GM23248 (cell line): ENCODE data around the gene TMEM156. TPM values are rescaled to one million over a fixed set of nuclear protein-coding genes. Genes with fewer than 3 reads are reported as not detected.

ENCODE experiments used
- DNase-seq: peaks from one replicate; pipeline ENCODE4 v3.0.0-alpha.2; 2015
- H2AFZ ChIP-seq: fragments of 200-600 bp; sonication (generic); 2 replicates; pipeline ENCODE4 v1.6.1; 2016; ENCODE audit warnings: antibody characterized with exemption
- H3F3A ChIP-seq: fragments of 200-600 bp; sonication (generic); 2 replicates; pipeline ENCODE4 v1.6.1; 2016; ENCODE audit warnings: mild to moderate bottlenecking, antibody characterized with exemption, mixed run types; ENCODE audit not compliant: insufficient read depth
- H3K27ac ChIP-seq: fragments of 200-600 bp; sonication (generic); 2 replicates; pipeline ENCODE4 v1.5.1; 2016; ENCODE audit warnings: mild to moderate bottlenecking
- H3K27me3 ChIP-seq: fragments of 200-600 bp; sonication (generic); replicated peaks from 2 replicates; pipeline ENCODE4 v1.6.1; 2016; ENCODE audit warnings: mild to moderate bottlenecking; ENCODE audit not compliant: insufficient read depth
- H3K36me3 ChIP-seq: fragments of 200-600 bp; sonication (generic); 2 replicates; pipeline ENCODE4 v1.6.1; 2016; ENCODE audit warnings: low read depth, mild to moderate bottlenecking
- H3K4me1 ChIP-seq: fragments of 200-600 bp; sonication (generic); 2 replicates; pipeline ENCODE4 v1.6.1; 2016; ENCODE audit warnings: mild to moderate bottlenecking; ENCODE audit not compliant: insufficient read depth
- H3K4me2 ChIP-seq: fragments of 200-600 bp; sonication (generic); one replicate; pipeline ENCODE4 v1.6.1; 2016; ENCODE audit warnings: mild to moderate bottlenecking; ENCODE audit not compliant: unreplicated experiment
- H3K4me3 ChIP-seq: fragments of 200-600 bp; sonication (generic); 2 replicates; pipeline ENCODE4 v1.5.1; 2016; ENCODE audit warnings: mild to moderate bottlenecking
- H3K79me2 ChIP-seq: fragments of 200-600 bp; sonication (generic); 2 replicates; pipeline ENCODE4 v1.6.1; 2016; ENCODE audit warnings: mild to moderate bottlenecking; ENCODE audit not compliant: insufficient read depth
- H3K9ac ChIP-seq: fragments of 200-600 bp; sonication (generic); 2 replicates; pipeline ENCODE4 v1.6.1; 2016; ENCODE audit warnings: mild to moderate bottlenecking
- H3K9me2 ChIP-seq: fragments of 200-600 bp; sonication (generic); 2 replicates; pipeline ENCODE4 v1.6.1; 2016; ENCODE audit warnings: mixed run types, mild to moderate bottlenecking, moderate library complexity; ENCODE audit not compliant: insufficient read depth
- H3K9me3 ChIP-seq: fragments of 200-600 bp; sonication (generic); one replicate; pipeline ENCODE4 v1.6.1; 2017; ENCODE audit warnings: low read depth
- H4K20me1 ChIP-seq: fragments of 200-600 bp; sonication (generic); 2 replicates; pipeline ENCODE4 v1.6.0; 2016; ENCODE audit not compliant: insufficient read depth
- EZH2 ChIP-seq: fragments of 200-600 bp; sonication (generic); IDR thresholded peaks from 2 replicates; pipeline ENCODE4 v1.6.1; 2018; ENCODE audit warnings: antibody characterized with exemption, mild to moderate bottlenecking; ENCODE audit not compliant: insufficient read depth, poor library complexity, severe bottlenecking
- EZH2phosphoT487 ChIP-seq: fragments of 200-600 bp; sonication (generic); IDR thresholded peaks from 2 replicates; pipeline ENCODE4 v1.6.1; 2018; ENCODE audit warnings: antibody characterized with exemption, moderate library complexity, mild to moderate bottlenecking, low read depth; ENCODE audit not compliant: insufficient read depth
- WGBS, 2 experiments: methylation state at CpG; one replicate each; pipeline ENCODE4 v1.1.6; 2015 to 2017; ENCODE audit warnings: low lambda C conversion rate in 2 of 2, low coverage in 1 of 2; ENCODE audit errors: missing lambda C conversion rate in 2 of 2; 5-methylcytosine and 5-hydroxymethylcytosine counted together
- in situ Hi-C: fragments of 300-500 bp; cut with MboI; formaldehyde crosslinking; loops from 2 replicates; pipeline ENCODE4 v1.15.0; 2020
- polyA plus RNA-seq: library from polyadenylated mRNA; unstranded; fragments of >200 nt; fragmentation: Nextera tagmentation; extraction: Ambion mirVana; gene quantifications from 2 replicates; pipeline ENCODE4 v1.2.1, GENCODE V29; 2016
- total RNA-seq: library from RNA; depleted of rRNA; stranded (reverse); fragments of >200 nt; shearing (Covaris generic); gene quantifications from 2 replicates; pipeline ENCODE4 v1.2.3, GENCODE V29; 2014

Gene TMEM156
- total and polyA plus RNA-seq, 2 experiments from 2014 or later = 0.30 TPM; not detected in 1

- no peak overlapping the region for H3K4me3 ChIP-seq
- in situ Hi-C loops = no loop called here
- H3K9ac ChIP-seq = no peak overlapping the region
- H3K27ac ChIP-seq = no peak overlapping the region
- no peak for DNase-seq
- H3F3A ChIP-seq = no peaks in the 10 kb centered on the region
- H3K4me2 ChIP-seq = no peak overlapping the region
- no peaks in the 10 kb centered on the region for H3K79me2 ChIP-seq
- TF ChIP-seq EZH2 = no peak
- H4K20me1 ChIP-seq = no peaks in the 10 kb centered on the region
- H2AFZ ChIP-seq = peak overlapping the region; percentile 67
- peaks cover 18% of the 10 kb centered on the region; the same call in 1 of the 2 replicates for H3K4me1 ChIP-seq
- H3K27me3 ChIP-seq = no peaks in the 10 kb centered on the region
- no peaks in the 10 kb centered on the region for H3K9me3 ChIP-seq
- H3K36me3 ChIP-seq = no peaks in the 10 kb centered on the region
- no peaks in the 10 kb centered on the region for H3K9me2 ChIP-seq
Observed at GRCh38 chr4:39029752-39030694, 2.2 kb downstream of the TMEM156 start.

- TF ChIP-seq EZH2phosphoT487 (no peak), EZH2 (no peak)
- H3K9me3 ChIP-seq = no peaks in the 10 kb centered on the region
- in situ Hi-C loops = no loop called here
- DNase-seq = no peak
- H3K79me2 ChIP-seq = no peaks in the 10 kb centered on the region
- H3K9me2 ChIP-seq = no peaks in the 10 kb centered on the region; the same call in 1 of the 2 replicates
- no peaks in the 10 kb centered on the region for H3F3A ChIP-seq
- no peak overlapping the region for H3K27ac ChIP-seq
- no peaks in the 10 kb centered on the region for H4K20me1 ChIP-seq
- H3K4me3 ChIP-seq = no peak overlapping the region
- no peak overlapping the region for H3K9ac ChIP-seq
- H3K36me3 ChIP-seq = no peaks in the 10 kb centered on the region
- H3K4me2 ChIP-seq = no peak overlapping the region
- H3K27me3 ChIP-seq = no peaks in the 10 kb centered on the region
- H3K4me1 ChIP-seq = peaks cover 8% of the 10 kb centered on the region; the same call in 1 of the 2 replicates
- peak overlapping the region; percentile 41 for H2AFZ ChIP-seq
Observed at GRCh38 chr4:39026096-39026495, 6.1 kb downstream of the TMEM156 start.

DNA sequence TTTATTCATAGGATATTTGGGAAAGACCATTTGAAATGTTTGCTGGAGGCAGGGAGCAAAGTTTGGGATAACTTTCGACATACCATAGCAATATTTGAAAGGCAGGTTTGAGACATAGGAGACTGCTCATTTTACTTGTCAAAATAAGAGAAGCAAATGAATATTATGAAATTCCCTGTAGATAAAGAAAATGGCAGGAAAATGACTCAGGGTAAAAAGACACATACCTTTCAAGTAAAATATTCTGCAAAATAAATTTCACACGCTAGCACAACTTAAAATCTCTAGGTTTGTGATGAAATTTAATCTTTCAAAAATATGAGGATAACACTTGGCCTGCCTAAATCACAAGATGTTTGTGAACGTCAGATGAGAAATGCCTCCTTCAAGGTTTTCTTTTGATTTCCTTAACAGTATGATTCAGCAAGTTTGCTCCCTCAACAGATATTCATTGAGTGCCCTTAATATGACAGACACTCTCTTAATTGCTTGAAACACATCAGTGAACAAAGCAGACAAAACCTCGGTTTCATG lies 6.6 kb downstream of the TMEM156 start:
- TF ChIP-seq EZH2phosphoT487 (no peak), EZH2 (no peak)
- no peak overlapping the region for H3K4me3 ChIP-seq
- peak; percentile 17 for DNase-seq
- H3K9ac ChIP-seq = no peak overlapping the region
- H3K9me2 ChIP-seq = no peaks in the 10 kb centered on the region; the same call in 1 of the 2 replicates
- H3F3A ChIP-seq = no peaks in the 10 kb centered on the region
- in situ Hi-C loops = no loop called here
- no peak overlapping the region for H3K27ac ChIP-seq
- no peak overlapping the region for H3K4me2 ChIP-seq
- H3K79me2 ChIP-seq = no peaks in the 10 kb centered on the region
- peak overlapping the region; percentile 41 for H2AFZ ChIP-seq
- no peaks in the 10 kb centered on the region for H4K20me1 ChIP-seq
- peaks cover 3% of the 10 kb centered on the region; the same call in 1 of the 2 replicates for H3K4me1 ChIP-seq
- no peaks in the 10 kb centered on the region for H3K36me3 ChIP-seq
- H3K9me3 ChIP-seq = no peaks in the 10 kb centered on the region
- no peaks in the 10 kb centered on the region for H3K27me3 ChIP-seq
- 67 to 77% methylated on average over 4 of the region's 4 CpGs for WGBS, 2 experiments

DNA sequence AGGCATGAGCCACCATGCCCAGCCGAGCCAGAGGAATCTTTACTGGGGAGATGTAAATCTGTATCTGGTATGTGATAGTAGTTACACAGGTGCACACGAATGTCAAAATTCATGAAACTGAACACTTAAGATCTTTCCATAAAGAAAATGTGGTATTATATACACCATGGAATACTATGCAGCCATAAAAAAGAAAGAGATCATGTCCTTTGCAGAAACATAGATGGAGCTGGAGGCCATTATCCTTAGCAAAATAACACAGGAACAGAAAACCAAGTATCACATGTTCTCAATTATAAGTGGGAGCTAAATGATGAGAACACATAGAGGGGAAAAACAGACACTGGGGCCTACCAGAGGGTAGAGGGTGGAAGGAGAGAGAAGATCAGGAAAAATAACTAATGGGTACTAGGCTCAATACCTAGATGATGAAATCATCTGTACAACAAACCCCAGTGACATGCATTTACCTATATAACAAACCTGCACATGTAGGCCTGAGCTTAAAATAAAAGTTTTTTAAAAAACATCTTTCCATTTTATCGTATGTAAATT lies 7.8 kb downstream of the TMEM156 start:
- DNase-seq = no peak
- Histone ChIP-seq H3K79me2 (no peaks in the 10 kb centered on the region), H3K9me3 (no peaks in the 10 kb centered on the region), H3K36me3 (no peaks in the 10 kb centered on the region), H3K27me3 (no peaks in the 10 kb centered on the region), H3K4me3 (no peak overlapping the region), H3K9me2 (no peaks in the 10 kb centered on the region; the same call in 1 of the 2 replicates), H3F3A (no peaks in the 10 kb centered on the region), H3K4me2 (no peak overlapping the region), H3K27ac (no peak overlapping the region), H3K9ac (no peak overlapping the region), H3K4me1 (no peaks in the 10 kb centered on the region), H2AFZ (no peak overlapping the region), H4K20me1 (no peaks in the 10 kb centered on the region)
- in situ Hi-C loops = no loop called here
- TF ChIP-seq EZH2 = no peak
- TF ChIP-seq EZH2phosphoT487 = no peak
- 91 to 95% methylated on average over 3 of the region's 3 CpGs for WGBS, 2 experiments
